Measurements from ENCODE around the gene HK1. TPM values are rescaled to one million over a fixed set of nuclear protein-coding genes. Genes with fewer than 3 reads are reported as not detected.

The HK1 gene
- total RNA-seq, 2 donors from 2014 or later, result 150 to 158 TPM

DNA sequence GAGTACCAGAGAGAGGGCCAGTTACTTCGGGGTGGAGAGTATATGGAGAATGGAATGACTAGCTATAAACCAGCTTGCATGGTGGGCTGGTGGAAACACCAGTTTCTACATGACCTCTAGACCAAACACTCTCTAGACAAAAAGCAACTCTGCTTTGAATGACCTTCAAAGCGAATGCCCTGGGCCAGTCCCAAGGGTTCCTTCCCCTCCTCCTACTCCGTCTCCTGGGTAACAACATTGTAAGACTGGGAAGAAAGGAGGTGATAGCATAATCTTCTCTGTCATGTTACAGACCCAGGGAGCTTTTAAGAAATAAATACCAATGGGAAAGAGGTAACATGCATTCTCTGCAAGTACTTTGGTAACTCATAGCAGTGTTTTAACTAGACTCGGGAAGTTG is 7.4 kb downstream of the HK1 start:
- TF ChIP-seq, protein P1, sequence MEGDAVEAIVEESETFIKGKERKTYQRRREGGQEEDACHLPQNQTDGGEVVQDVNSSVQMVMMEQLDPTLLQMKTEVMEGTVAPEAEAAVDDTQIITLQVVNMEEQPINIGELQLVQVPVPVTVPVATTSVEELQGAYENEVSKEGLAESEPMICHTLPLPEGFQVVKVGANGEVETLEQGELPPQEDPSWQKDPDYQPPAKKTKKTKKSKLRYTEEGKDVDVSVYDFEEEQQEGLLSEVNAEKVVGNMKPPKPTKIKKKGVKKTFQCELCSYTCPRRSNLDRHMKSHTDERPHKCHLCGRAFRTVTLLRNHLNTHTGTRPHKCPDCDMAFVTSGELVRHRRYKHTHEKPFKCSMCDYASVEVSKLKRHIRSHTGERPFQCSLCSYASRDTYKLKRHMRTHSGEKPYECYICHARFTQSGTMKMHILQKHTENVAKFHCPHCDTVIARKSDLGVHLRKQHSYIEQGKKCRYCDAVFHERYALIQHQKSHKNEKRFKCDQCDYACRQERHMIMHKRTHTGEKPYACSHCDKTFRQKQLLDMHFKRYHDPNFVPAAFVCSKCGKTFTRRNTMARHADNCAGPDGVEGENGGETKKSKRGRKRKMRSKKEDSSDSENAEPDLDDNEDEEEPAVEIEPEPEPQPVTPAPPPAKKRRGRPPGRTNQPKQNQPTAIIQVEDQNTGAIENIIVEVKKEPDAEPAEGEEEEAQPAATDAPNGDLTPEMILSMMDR (IDR thresholded peaks at IDR 0.05), result no peak
- H3K4me1 ChIP-seq (ENCODE audit: control insufficient read depth in 1 of 2, low read depth in 2 of 2), result peaks cover 0 to 7% of the 10 kb centered on the region in 2 donors
- no peak for ATAC-seq (ENCODE audit: insufficient number of reproducible peaks, low FRiP score, low read depth)

DNA sequence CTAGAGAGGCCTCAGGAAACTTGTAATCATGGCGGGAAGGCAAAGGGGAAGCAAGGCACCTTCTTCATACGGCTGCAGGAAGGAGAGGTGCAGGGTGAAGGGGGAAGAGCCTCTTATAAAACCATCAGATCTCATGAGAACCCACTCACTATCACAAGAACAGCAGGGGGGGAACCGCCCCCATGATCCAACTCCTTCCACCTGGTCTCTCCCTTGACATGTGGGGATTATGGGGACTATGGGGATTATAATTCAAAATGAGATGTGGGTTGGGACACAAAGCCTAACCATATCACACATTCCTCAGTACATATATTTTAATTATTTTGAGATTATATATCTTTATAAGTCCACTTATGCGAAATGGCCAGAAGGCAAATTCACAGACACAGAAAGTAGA is 8.9 kb downstream of the HK1 start:
- Histone ChIP-seq H3K36me3 (no peaks in the 10 kb centered on the region), H3K27ac (no peak overlapping the region), H3K9me3 (no peaks in the 10 kb centered on the region), H3K4me1 (ENCODE audit: control insufficient read depth in 1 of 2, low read depth in 2 of 2) (peaks cover 0 to 3% of the 10 kb centered on the region in 2 donors), H3K27me3 (replicated peaks; ENCODE audit: insufficient read depth) (no peaks in the 10 kb centered on the region), H3K4me3 (no peak overlapping the region)
- TF ChIP-seq, protein P1 (IDR thresholded peaks at IDR 0.05), result no peak
- ATAC-seq (ENCODE audit: insufficient number of reproducible peaks, low FRiP score, low read depth) (no peak), DNase-seq (ENCODE audit: low spot score) (no peak)

More for the DNA sequence above, 7.4 kb downstream of the HK1 start:
- no peak overlapping the region for H3K4me3 ChIP-seq
- no peaks in the 10 kb centered on the region for H3K9me3 ChIP-seq
- H3K27me3 ChIP-seq (replicated peaks; ENCODE audit: insufficient read depth), result no peaks in the 10 kb centered on the region
- H3K36me3 ChIP-seq, result no peaks in the 10 kb centered on the region
- DNase-seq (ENCODE audit: low spot score), result no peak
- H3K27ac ChIP-seq, result no peak overlapping the region

DNA sequence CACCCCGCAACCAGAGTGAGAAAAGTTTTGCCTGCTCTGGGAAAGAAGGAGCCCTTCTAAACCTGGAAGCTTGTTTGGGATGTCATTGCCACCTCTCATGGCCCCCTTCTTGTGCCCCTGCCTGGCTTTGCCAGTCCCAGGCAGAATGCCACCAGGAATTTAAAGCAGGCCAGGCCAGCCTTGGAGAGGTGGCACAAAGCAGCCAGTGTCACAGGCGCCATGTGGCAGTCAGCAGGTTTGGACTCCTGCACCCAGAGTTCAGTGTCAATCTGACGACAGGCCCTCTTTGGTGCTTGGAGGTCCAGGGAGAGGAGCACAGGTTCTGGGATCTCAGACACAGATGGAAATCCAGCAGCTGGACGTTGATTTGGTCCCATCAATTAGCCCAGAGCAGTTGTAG is 12.7 kb downstream of the HK1 start:
- DNase-seq (ENCODE audit: low spot score), result no peak
- no peak overlapping the region for H3K4me3 ChIP-seq
- TF ChIP-seq, protein P1 (IDR thresholded peaks at IDR 0.05), result no peak
- H3K27me3 ChIP-seq (replicated peaks; ENCODE audit: insufficient read depth), result no peaks in the 10 kb centered on the region
- no peak overlapping the region for H3K27ac ChIP-seq
- no peaks in the 10 kb centered on the region for H3K36me3 ChIP-seq
- ATAC-seq (ENCODE audit: insufficient number of reproducible peaks, low FRiP score, low read depth), result no peak
- no peaks in the 10 kb centered on the region for H3K4me1 ChIP-seq (ENCODE audit: control insufficient read depth in 1 of 2, low read depth in 2 of 2)
- H3K9me3 ChIP-seq, result no peaks in the 10 kb centered on the region

DNA sequence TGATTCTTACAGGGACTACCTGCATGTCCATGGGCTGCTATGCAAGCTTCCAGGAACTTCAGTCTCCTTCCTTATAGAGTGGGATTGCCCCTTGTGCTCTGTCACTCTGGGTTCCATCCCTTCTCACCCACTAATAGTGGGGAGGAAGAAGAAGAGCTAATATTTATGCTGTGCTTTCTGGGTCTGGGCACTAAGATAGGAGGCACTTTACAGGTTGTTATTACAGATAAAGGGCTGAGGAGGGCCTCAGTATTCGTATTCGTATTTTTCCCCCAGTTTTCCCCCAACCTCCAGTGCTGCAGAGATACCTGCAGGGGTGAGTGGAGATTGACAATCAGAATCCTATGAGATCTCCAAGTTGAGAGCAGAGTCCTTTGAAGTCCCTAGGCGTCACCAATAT is 14.2 kb downstream of the HK1 start:
- no peaks in the 10 kb centered on the region for H3K27me3 ChIP-seq (replicated peaks; ENCODE audit: insufficient read depth)
- H3K36me3 ChIP-seq, result no peaks in the 10 kb centered on the region
- H3K4me1 ChIP-seq (ENCODE audit: control insufficient read depth in 1 of 2, low read depth in 2 of 2), result no peaks in the 10 kb centered on the region
- H3K27ac ChIP-seq, result no peak overlapping the region
- TF ChIP-seq, protein P1 (IDR thresholded peaks at IDR 0.05), result no peak
- no peaks in the 10 kb centered on the region for H3K9me3 ChIP-seq
- H3K4me3 ChIP-seq, result no peak overlapping the region
- ATAC-seq (ENCODE audit: insufficient number of reproducible peaks, low FRiP score, low read depth), result no peak
- DNase-seq (ENCODE audit: low spot score), result no peak

DNA sequence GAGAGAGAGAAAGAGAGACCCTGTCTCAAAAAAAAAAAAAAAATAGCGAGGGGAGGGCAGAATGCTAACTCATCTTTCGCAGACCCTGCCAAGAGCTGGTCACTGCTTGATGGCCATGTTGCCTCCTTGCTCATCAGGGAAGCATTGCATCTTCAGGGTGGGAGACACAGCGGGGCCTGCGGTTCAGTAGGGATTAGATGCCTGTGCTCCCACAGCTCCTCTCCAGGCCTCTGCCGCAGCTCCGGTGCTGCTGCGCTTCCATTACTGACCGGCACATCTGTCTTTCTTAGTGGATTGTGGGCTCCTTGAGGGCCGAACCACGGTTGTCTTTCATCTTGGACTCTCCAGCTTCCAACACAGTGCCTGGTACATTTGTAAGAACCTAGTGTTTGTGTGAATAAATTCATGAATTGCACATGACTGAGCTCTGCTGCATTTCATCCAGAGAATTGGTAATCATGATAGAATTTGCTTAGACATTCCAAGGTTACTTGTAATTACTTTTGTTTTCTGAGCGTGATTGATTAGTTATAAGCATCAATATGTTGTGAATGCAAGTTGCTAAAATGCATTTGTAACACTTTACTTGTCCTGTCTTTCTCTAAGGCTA is 16.8 kb downstream of the HK1 start:
- no peak overlapping the region for H3K4me3 ChIP-seq
- no peak overlapping the region for H3K27ac ChIP-seq
- DNase-seq (ENCODE audit: low spot score) (no peak), ATAC-seq (ENCODE audit: insufficient number of reproducible peaks, low FRiP score, low read depth) (no peak)
- TF ChIP-seq, protein P1 (IDR thresholded peaks at IDR 0.05), result no peak
- no peaks in the 10 kb centered on the region for H3K27me3 ChIP-seq (replicated peaks; ENCODE audit: insufficient read depth)
- H3K4me1 ChIP-seq (ENCODE audit: control insufficient read depth in 1 of 2, low read depth in 2 of 2), result no peaks in the 10 kb centered on the region
- H3K9me3 ChIP-seq, result no peaks in the 10 kb centered on the region
- no peaks in the 10 kb centered on the region for H3K36me3 ChIP-seq

Data from thoracic aorta (tissue), 2 donors.